ENCODE results near the gene THBD. TPM values are rescaled to one million over a fixed set of nuclear protein-coding genes. Genes with fewer than 3 reads are reported as not detected.

Gene THBD
- total RNA-seq, 4 donors from 2014 or later = 40.6 to 205 (median 113) TPM

GRCh38 chr20:23021541-23021940 is 27.9 kb downstream of the THBD start:
- DNase-seq (ENCODE audit: low spot score) (no peak), ATAC-seq (ENCODE audit: low FRiP score) (no peak)
- no peak for TF ChIP-seq CTCF (IDR thresholded peaks at IDR 0.05)

GRCh38 chr20:23020230-23021018 is 29.0 kb downstream of the THBD start:
- TF ChIP-seq CTCF (IDR thresholded peaks at IDR 0.05) = no peak
- DNase-seq (ENCODE audit: low spot score) (no peak), ATAC-seq (ENCODE audit: low FRiP score) (no peak)

- TF ChIP-seq CTCF (IDR thresholded peaks at IDR 0.05) = no peak
- DNase-seq (ENCODE audit: low spot score) = no peak
- ATAC-seq (ENCODE audit: low FRiP score) = no peak
These were observed 30.1 kb downstream of the THBD start for GRCh38 chr20:23019403-23019802.

- no peak for DNase-seq (ENCODE audit: low spot score)
- ATAC-seq (ENCODE audit: low FRiP score) = no peak
- no peak for TF ChIP-seq CTCF (IDR thresholded peaks at IDR 0.05)
These were observed 30.5 kb downstream of the THBD start for GRCh38 chr20:23018941-23019340.

- ATAC-seq (ENCODE audit: low FRiP score) (no peak), DNase-seq (ENCODE audit: low spot score) (no peak)
- TF ChIP-seq CTCF (IDR thresholded peaks at IDR 0.05) = no peak
These were observed 31.0 kb downstream of the THBD start for GRCh38 chr20:23018432-23018831.

GRCh38 chr20:23017516-23017915 is 32.0 kb downstream of the THBD start:
- no peak for ATAC-seq (ENCODE audit: low FRiP score)
- DNase-seq (ENCODE audit: low spot score) = no peak
- TF ChIP-seq CTCF (IDR thresholded peaks at IDR 0.05) = no peak

GRCh38 chr20:23013429-23013828 is 36.0 kb downstream of the THBD start:
- ATAC-seq (ENCODE audit: low FRiP score) = no peak
- no peak for DNase-seq (ENCODE audit: low spot score)
- no peak for TF ChIP-seq CTCF (IDR thresholded peaks at IDR 0.05)

Data from omental fat pad (tissue), 4 donors.